Measurements from ENCODE around the gene SUGCT.
"Not testable (repeated sequence)": the region's sequence is repeated elsewhere in the genome, so short reads cannot be mapped to it uniquely, and the experiment has no call there.

The SUGCT gene

DNA sequence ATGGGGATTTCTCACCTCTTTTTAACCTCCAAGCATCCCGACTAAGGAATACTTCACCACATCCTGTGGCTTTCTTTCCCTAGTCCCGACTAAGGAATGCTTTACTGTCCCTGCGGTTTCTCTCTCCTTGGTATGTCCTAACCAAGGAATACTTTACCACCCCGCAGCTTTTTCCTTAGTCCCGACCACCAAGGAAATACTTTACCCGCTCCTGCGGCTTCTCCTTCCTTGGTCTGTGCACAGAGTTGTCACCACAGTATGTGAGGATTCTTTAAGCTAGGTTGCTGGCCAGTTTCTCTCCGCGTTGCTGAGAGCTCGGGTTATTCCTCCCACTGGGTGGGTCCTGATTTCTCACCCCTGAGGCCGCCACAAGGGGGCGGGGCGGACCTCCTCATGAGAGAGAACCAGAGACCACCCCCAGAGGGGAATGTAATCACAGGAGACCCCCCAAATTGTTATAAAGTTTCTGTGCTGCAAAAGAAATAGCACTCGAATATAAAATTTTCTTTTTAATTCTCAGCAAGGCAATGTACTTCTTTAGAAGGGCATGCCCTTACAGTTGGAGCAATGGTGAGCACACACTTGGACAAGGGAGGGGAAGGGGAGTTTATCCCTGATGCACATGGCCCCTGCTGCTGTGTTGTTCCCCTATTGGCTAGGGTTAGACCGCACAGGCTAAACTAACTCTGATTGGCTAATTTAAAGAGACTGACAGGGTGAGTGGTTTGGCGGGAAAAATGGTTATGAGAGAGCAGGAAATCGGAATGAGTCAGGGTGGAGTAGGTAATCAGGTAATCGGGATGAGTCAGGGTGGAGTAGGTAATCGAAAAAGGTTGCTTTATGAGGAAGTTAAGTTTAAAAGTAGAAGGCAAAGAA, 12.8 kb downstream of the SUGCT start:
- no peak overlapping the region for H3K4me3 ChIP-seq (ENCODE audit: low read depth, low read length)
- TF ChIP-seq, protein P1, sequence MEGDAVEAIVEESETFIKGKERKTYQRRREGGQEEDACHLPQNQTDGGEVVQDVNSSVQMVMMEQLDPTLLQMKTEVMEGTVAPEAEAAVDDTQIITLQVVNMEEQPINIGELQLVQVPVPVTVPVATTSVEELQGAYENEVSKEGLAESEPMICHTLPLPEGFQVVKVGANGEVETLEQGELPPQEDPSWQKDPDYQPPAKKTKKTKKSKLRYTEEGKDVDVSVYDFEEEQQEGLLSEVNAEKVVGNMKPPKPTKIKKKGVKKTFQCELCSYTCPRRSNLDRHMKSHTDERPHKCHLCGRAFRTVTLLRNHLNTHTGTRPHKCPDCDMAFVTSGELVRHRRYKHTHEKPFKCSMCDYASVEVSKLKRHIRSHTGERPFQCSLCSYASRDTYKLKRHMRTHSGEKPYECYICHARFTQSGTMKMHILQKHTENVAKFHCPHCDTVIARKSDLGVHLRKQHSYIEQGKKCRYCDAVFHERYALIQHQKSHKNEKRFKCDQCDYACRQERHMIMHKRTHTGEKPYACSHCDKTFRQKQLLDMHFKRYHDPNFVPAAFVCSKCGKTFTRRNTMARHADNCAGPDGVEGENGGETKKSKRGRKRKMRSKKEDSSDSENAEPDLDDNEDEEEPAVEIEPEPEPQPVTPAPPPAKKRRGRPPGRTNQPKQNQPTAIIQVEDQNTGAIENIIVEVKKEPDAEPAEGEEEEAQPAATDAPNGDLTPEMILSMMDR (conservative IDR thresholded peaks at IDR 0.05; ENCODE audit: low read depth, low read length), result peak; percentile 28
- peak; percentile 47 for DNase-seq (ENCODE audit: low read depth)

DNA sequence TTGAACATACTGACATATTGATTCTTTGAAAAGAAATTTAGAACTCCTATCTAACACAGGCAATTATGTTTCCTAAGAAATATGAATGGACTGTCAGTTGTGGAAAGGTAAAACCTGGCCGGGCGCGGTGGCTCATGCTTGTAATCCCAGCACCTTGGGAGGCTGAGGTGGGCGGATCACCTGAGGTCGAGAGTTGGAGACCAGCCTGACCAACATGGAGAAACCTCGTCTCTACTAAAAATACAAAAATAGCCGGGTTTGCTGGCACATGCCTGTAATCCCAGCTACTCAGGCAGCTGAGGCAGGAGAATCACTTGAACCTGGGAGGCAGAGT, 13.4 kb downstream of the SUGCT start:
- H3K4me3 ChIP-seq (ENCODE audit: low read depth, low read length); DNase-seq (ENCODE audit: low read depth): not testable (repeated sequence)

DNA sequence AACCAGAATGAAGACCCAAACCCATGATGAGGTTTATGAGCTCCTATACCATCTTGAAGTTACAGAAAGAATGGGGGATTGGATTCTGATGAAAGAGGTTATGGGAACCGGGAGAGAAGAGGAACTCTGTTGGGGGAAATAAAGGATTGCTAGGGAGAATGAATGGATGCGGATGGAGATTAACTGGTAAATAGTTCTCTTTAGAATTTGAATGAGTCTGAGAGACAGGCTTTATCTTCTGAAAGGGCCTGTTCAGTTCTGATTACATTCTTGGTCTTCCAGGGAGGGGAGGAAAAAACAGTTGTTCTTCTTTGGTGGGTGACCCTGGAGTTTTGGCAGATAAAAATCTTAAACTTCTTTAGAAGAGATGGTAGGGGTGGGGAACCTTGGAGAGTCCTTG, 13.9 kb downstream of the SUGCT start:
- DNase-seq (ENCODE audit: low read depth), result no peak
- TF ChIP-seq, protein P1 (conservative IDR thresholded peaks at IDR 0.05; ENCODE audit: low read depth, low read length), result no peak

DNA sequence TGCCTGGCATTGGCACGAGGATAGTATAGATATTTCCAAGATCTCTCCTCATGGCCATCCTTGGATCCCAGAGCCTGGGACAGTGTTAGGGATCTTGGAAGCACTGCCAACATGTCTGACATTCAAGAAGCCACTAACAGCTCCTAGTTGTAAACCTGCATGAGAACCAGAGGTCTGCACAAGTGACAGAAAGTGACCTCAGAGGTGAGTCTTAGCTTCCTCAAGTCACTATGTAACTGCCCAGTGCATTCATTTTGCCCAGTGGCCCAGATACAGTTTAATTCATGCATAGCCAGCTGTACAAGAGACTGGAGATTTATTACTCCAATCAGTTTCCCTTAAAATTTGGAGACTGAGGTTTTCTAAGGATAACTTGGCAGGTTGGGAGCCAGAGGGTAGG, 16.7 kb downstream of the SUGCT start:
- no peak for DNase-seq (ENCODE audit: low read depth)
- no peak overlapping the region for H3K4me3 ChIP-seq (ENCODE audit: low read depth, low read length)
- TF ChIP-seq, protein P1 (conservative IDR thresholded peaks at IDR 0.05; ENCODE audit: low read depth, low read length), result no peak

More for the DNA sequence above, 13.9 kb downstream of the SUGCT start:
- H3K4me3 ChIP-seq (ENCODE audit: low read depth, low read length), result no peak overlapping the region

DNA sequence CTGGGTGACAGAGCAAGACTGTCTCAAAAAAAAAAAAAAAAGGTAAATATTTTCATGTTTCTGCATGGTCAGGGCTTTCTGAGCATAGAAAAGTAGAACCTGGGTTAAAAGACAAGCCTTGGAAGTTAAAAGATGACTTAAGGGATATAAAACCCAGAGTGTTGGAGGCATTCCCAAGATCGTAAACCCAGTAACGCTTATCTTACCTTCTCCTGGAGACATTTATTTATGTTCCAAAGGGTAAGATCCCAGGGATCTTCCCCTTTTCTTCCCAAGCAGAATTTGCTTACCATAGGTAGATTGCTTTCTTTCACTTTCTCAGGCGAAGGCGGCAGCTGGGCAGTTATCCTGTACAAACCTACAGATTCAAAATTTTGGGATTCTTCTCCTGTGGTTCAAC, 22.2 kb downstream of the SUGCT start:
- no peak overlapping the region for H3K4me3 ChIP-seq (ENCODE audit: low read depth, low read length)
- TF ChIP-seq, protein P1 (conservative IDR thresholded peaks at IDR 0.05; ENCODE audit: low read depth, low read length), result no peak
- DNase-seq (ENCODE audit: low read depth), result no peak

DNA sequence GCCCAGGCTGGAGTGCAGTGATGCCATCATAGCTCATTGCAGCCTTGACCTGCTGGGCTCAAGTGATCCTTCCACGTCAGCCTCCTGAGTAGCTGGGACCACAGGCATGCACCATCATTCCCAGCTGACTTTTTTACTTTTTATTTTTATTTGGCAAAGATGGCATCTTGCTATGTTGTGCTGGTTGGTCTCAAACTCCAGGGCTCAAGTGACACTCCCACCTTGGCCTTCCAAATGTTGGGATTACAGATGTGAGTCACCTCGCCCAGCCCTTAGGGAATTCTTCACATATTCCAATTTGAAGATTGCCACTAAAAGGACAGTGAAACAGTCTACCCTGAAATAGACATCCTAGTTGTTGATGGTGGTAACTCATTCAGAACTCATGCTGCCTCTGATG, 27.7 kb downstream of the SUGCT start:
- TF ChIP-seq, protein P1 (conservative IDR thresholded peaks at IDR 0.05; ENCODE audit: low read depth, low read length), result no peak
- peak; percentile 11 for DNase-seq (ENCODE audit: low read depth)
- no peak overlapping the region for H3K4me3 ChIP-seq (ENCODE audit: low read depth, low read length)

DNA sequence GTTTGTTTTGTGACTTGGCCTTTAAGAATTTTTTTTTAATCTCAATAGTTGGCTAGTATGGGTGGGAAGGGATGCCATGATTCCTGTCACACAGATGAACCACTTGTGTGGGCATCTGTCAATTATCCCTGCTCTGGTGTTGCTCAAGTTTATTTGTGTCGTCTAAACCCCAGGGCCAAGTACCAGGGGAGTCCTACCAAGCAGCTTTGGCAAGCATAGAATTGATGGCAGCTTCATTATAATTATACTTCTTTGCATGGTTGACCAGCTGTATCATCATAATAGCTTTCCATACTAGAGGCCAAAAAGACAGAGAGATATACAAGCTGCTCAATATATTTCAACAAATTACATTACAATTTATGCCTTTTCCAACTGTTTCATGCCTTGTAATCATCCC, 30.4 kb downstream of the SUGCT start:
- DNase-seq (ENCODE audit: low read depth), result no peak
- TF ChIP-seq, protein P1 (conservative IDR thresholded peaks at IDR 0.05; ENCODE audit: low read depth, low read length), result no peak
- H3K4me3 ChIP-seq (ENCODE audit: low read depth, low read length), result no peak overlapping the region

Data from choroid plexus epithelial cell (primary cell).